Pericardium fibroblast (primary cell): Measurements from ENCODE around the gene CD68. TPM values are rescaled to one million over a fixed set of nuclear protein-coding genes. Genes with fewer than 3 reads are reported as not detected.

Experiments
- total RNA-seq: library from RNA; depleted of rRNA; stranded (reverse); fragments of >200 nt; gene quantifications from 2 replicates; pipeline ENCODE4 v1.2.3, GENCODE V29; 2015

CD68 gene, protein sequence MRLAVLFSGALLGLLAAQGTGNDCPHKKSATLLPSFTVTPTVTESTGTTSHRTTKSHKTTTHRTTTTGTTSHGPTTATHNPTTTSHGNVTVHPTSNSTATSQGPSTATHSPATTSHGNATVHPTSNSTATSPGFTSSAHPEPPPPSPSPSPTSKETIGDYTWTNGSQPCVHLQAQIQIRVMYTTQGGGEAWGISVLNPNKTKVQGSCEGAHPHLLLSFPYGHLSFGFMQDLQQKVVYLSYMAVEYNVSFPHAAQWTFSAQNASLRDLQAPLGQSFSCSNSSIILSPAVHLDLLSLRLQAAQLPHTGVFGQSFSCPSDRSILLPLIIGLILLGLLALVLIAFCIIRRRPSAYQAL
- total RNA-seq, result 13.4 and 22.7 TPM in 2 replicates

GRCh38 chr17:7579001-7579833 is at the start of gene CD68:
CD68 (plus strand) TSS chr17:7579638; CDS start chr17:7579678, 40 bp downstream.

GRCh38 chr17:7548585-7549400 is 30.6 kb upstream of the CD68 start, which contains the start of gene TNFSF12:
TNFSF12 (plus strand) TSS chr17:7549058; CDS start chr17:7549154, 96 bp downstream.

GRCh38 chr17:7558544-7559319 is 20.7 kb upstream of the CD68 start, which contains the start of gene TNFSF13:
TNFSF13 (plus strand) TSS chr17:7558750; CDS start chr17:7559040, 290 bp downstream.

GRCh38 chr17:7561589-7562207 is 17.7 kb upstream of the CD68 start, which contains the start of gene SENP3:
SENP3 (plus strand) TSS chr17:7561919; CDS start chr17:7563077, 1,158 bp downstream.

DNA sequence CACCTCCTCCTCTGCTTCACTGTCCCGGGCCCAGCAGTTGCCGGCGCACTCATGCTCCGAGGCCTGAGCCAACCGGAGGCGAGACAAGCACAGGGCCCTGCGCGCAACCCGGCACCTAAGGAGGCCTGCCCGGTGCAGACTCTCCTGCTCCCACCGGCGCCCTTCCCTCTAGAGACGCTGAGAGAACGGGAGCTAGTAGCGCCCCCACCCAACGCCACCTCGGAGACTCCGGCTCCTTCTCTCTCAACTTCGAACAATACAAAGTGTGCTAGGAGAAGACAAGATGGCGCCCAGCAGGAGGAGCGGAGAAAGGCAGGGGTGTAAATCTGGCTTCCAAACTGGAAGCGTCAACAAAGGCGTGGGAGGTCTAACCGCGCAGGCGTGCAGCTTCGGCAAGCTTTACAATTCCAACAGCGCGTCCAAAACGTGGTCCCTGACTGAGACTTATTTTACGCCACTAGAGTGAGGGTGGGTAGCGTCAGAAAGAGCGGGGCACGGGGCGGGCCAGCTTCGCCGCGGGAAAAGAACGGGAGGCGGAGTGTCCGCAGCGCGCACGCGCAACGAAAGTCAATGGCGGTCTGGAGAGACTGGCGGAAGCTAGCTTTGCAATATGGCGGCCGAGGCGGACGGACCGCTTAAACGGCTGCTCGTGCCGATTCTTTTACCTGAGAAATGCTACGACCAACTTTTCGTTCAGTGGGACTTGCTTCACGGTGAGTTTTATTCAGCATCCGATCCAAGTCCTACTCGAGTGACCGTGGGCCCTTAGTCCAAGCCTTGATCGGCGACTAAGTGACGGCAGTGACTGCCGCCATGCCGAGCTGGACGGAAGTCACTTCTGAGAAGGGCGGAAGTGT is 4.0 kb downstream of the CD68 start, which contains the start of gene MPDU1:
Gene MPDU1 (plus strand): TSS at position 600 of the 857 bp plus-strand sequence. CDS start 11 bp downstream, at position 611.

DNA sequence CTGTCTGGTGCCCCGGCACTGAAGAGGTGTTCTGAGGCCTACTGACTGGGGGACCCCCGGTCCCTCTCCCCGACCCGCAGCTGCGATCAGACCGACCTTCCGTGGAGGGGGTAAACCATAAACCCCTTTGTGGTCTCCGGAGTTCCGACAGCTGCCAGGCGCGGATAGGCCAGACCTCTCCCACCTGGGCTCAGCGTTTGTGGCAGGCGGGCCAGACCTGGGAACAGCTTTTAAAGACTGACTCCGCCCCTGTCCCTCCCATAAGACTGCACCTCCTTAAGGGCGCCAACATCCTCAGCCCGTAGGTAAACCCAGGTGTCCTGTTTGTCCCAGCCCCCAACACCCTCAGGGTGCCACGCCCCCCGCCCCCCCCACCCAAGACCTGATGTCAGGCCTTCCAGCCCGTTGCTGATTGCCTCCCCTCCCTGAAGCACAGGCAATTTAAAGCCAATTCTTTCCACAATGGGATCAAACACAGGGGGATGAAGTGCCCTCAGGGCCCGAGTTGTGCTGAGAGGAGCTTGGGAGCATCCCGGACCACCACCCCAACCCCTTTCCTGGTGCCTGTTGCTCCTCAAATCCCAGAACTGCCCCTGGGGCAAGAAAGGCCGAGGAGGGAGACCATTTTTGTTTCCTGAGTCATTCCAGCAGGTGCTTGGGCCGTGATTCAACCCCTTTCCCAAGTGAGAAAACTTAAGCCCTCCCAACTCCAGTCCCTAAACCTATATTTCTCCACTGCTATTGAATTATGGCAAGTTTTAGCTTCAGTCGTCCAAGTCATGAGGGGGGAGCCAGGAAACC is 10.7 kb downstream of the CD68 start, which contains the start of gene SOX15:
Gene SOX15 (minus strand): TSS at position 204 of the 801 bp plus-strand sequence. CDS start 418 bp downstream, outside the sequence.

DNA sequence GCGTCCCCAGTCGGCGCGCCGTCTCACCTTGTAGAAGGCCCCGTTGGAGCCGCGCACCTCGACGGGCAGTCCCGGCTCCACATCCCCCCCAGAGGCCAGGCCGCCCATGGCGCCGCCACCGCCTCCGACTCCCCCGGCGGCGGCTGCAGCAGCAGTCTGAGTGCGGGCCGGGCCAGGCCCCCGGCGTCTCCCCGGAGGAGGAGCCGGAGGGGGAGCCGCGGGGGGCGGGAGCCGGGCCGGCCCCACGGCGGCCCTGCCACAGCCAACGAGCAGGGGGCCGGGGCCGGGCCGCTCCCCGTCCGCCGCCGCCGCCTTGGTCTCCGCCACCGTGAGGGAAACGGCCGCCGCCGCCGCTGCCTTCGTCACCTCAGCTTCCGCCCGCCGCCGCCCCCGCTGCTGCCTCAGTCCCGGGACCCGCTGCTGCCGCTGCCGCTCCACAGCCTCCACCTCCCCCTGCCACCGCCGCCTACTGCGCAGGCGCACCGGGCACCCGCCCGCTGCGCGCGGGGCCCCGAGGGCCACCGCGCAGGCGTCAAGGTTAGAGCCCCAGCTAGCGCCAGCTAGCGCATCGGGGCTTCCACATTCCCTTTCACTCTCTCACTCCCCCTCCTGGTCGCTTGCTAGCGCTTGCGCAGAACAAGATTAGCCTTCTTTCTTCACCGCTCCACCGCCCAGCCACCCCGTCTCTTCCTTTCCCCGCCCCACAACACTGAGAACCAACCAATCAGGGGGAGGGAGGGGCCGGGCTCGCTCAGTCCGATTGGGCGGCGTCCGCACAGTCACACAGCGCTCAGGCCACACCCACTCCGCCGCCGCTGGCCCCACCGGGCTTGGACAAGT is 35.2 kb downstream of the CD68 start, which contains the start of gene FXR2:
Gene FXR2 (minus strand): TSS at position 473 of the 840 bp plus-strand sequence. CDS start 365 bp downstream, at position 108.

DNA sequence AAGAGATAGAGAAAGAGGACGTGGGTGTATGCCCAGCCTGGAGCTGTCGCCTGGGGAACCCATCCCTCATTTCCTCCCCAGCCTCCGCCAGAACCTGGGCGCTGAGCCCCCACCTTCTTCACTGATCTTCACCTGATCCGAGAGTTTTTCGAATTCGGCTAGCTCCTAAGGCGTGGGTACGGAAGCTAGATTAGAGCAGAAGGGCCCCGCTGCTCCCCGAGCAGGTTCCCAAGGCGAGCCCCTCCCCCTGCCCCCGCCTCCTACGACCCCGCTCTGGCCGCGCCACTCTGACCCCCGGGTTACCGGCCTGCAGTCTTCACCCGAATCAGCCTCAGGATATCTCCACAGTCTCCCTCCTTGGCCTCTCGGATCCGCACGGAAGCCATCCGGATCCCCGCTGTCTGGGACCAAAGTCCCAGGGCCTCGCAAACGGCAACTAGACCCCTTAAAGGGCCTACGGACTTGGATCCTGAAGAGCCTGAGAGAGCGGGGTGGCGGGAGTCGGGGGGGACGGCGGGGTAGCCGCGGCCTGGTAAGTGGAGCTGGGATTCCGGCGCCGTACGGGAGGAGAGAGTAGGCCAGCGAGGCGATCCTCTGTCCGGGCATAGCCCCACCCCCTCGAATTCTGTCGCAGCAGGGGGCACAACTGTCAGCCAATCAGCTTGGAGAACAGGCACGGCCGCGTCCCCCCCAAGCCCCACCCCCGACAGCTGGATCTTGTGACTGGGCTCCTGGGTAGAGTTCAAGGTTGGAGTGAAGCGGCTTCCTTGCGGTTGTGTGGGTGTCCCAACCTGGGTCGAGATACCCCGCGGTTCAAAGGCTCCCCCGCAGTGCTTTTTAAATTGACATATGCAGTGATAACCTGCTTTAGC is 48.0 kb downstream of the CD68 start, which contains the start of gene SAT2:
Gene SAT2 (minus strand): TSS at position 572 of the 872 bp plus-strand sequence. CDS start 186 bp downstream, at position 386.

GRCh38 chr17:7629939-7630571 is 50.6 kb downstream of the CD68 start, which contains the start of gene SHBG:
SHBG (plus strand) TSS chr17:7630135; CDS start chr17:7630173, 38 bp downstream.

Other genes with a start within 250 kb of the CD68 start
- gene ACAP1, start 243.1 kb upstream of the CD68 start, total RNA-seq, result 0.34 TPM in 1 of 2 replicates, not detected in the other
- 17.2 and 24.3 TPM in 2 replicates for gene KCTD11, start 227.5 kb upstream of the CD68 start, total RNA-seq
- gene TMEM95, start 224.5 kb upstream of the CD68 start, total RNA-seq, result not detected in 2 replicates
- 0.09 and 0.47 TPM in 2 replicates for gene TNK1, start 198.5 kb upstream of the CD68 start, total RNA-seq
- 45.7 and 72.9 TPM in 2 replicates for gene PLSCR3, start 185.1 kb upstream of the CD68 start, total RNA-seq
- 83.2 and 132 TPM in 2 replicates for gene TMEM256, start 175.5 kb upstream of the CD68 start, total RNA-seq
- gene NLGN2, start 171.8 kb upstream of the CD68 start, total RNA-seq, result 13.5 and 18.6 TPM in 2 replicates
- not detected in 2 replicates for gene SPEM1, start 159.3 kb upstream of the CD68 start, total RNA-seq
- not detected in 2 replicates for gene SPEM2, start 154.0 kb upstream of the CD68 start, total RNA-seq
- gene SPEM3, start 150.8 kb upstream of the CD68 start, total RNA-seq, result not detected in 2 replicates
- gene TMEM102, start 144.2 kb upstream of the CD68 start, total RNA-seq, result 1.3 and 2.4 TPM in 2 replicates
- gene FGF11, start 140.1 kb upstream of the CD68 start, total RNA-seq, result 0.43 and 2.0 TPM in 2 replicates
- 3.7 and 6.7 TPM in 2 replicates for gene CHRNB1, start 134.6 kb upstream of the CD68 start, total RNA-seq
- 25.4 and 29.3 TPM in 2 replicates for gene ZBTB4, start 100.0 kb upstream of the CD68 start, total RNA-seq
- gene SLC35G6, start 98.2 kb upstream of the CD68 start, total RNA-seq, result not detected in 2 replicates
- gene POLR2A, start 95.3 kb upstream of the CD68 start, total RNA-seq, result 35.5 and 50.7 TPM in 2 replicates
- gene TNFSF12, start 30.6 kb upstream of the CD68 start, total RNA-seq, result 14.1 and 17.4 TPM in 2 replicates
- gene TNFSF13, start 20.9 kb upstream of the CD68 start, total RNA-seq, result 2.1 and 3.6 TPM in 2 replicates
- 45.6 and 47.5 TPM in 2 replicates for gene SENP3, start 17.7 kb upstream of the CD68 start, total RNA-seq
- gene MPDU1, start 4.2 kb downstream of the CD68 start, total RNA-seq, result 115 and 144 TPM in 2 replicates
- 0.12 and 0.85 TPM in 2 replicates for gene SOX15, start 10.5 kb downstream of the CD68 start, total RNA-seq
- 17.7 and 41.3 TPM in 2 replicates for gene FXR2, start 35.3 kb downstream of the CD68 start, total RNA-seq
- 58.8 and 85.5 TPM in 2 replicates for gene SAT2, start 48.2 kb downstream of the CD68 start, total RNA-seq
- gene SHBG, start 50.5 kb downstream of the CD68 start, total RNA-seq, result 0.12 and 4.1 TPM in 2 replicates
- 0.93 TPM in 1 of 2 replicates, not detected in the other for gene ATP1B2, start 71.3 kb downstream of the CD68 start, total RNA-seq
- 44.9 and 63.2 TPM in 2 replicates for gene TP53, start 107.9 kb downstream of the CD68 start, total RNA-seq
- 3.3 and 6.8 TPM in 2 replicates for gene WRAP53, start 108.8 kb downstream of the CD68 start, total RNA-seq
- 3.3 and 4.9 TPM in 2 replicates for gene EFNB3, start 125.6 kb downstream of the CD68 start, total RNA-seq
- 0.26 and 1.1 TPM in 2 replicates for gene DNAH2, start 138.1 kb downstream of the CD68 start, total RNA-seq